ENCODE data around the gene FRMPD3. TPM values are rescaled to one million over a fixed set of nuclear protein-coding genes. Genes with fewer than 3 reads are reported as not detected.
"Not testable (repeated sequence)": the region's sequence is repeated elsewhere in the genome, so short reads cannot be mapped to it uniquely, and the experiment has no call there.

Gene FRMPD3
- total RNA-seq, 1 donor from 2014 or later: 0.64 TPM

DNA sequence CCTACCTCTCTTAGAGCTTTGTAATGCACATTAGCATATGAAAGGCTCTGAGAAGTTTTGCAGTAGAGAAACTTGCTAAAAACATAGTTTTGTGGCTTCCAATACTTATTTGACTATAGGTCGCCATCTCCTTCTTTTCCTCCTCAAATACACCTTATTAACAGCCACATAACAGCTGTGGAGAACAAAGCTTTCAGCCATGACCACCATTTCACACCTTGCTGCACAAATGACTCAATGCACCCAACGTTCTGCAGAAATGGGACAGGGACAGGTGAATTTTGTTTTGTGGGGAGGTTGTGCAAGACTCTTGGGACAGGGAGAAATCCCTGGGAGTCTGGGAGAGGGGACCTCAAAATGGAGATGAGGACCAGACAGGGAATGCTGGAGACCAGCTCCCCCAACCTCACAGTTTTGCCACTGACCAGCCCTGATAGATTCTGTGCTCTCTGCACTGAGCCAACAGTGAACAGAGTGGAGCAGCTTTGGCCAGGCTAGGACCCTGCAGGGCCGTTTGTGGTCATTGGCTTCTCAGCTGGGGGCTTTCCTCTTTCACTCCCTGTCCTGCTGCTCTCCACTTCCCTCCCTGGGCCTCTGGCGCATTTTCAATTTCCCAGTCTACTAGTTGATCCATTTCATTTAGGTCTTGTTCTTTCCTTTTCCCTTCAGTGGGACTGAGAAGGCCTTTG, 16.6 kb downstream of the FRMPD3 start:
- no peaks in the 10 kb centered on the region for H3K4me1 ChIP-seq
- no peaks in the 10 kb centered on the region for H3K36me3 ChIP-seq
- no peak overlapping the region for H3K27ac ChIP-seq
- DNase-seq (ENCODE audit: low spot score in 2 of 2): no peak
- intact Hi-C loops (cut with DNase I): no loop called here
- no peaks in the 10 kb centered on the region for H3K27me3 ChIP-seq
- no peak for TF ChIP-seq CTCF (IDR thresholded peaks at IDR 0.05)
- no peak overlapping the region for H3K4me3 ChIP-seq
- no peaks in the 10 kb centered on the region for H3K9me3 ChIP-seq

- TF ChIP-seq CTCF (IDR thresholded peaks at IDR 0.05): no peak
- Histone ChIP-seq H3K4me3 (no peak overlapping the region), H3K27me3 (no peaks in the 10 kb centered on the region), H3K36me3 (no peaks in the 10 kb centered on the region), H3K4me1 (no peaks in the 10 kb centered on the region), H3K27ac (no peak overlapping the region), H3K9me3 (no peaks in the 10 kb centered on the region)
- no peak for DNase-seq (ENCODE audit: low spot score in 2 of 2)
- intact Hi-C loops (cut with DNase I): no loop called here
Observed at GRCh38 chrX:107467271-107467670, 17.8 kb downstream of the FRMPD3 start.

- DNase-seq (ENCODE audit: low spot score in 2 of 2): no peak
- Histone ChIP-seq H3K4me3 (no peak overlapping the region), H3K27ac (no peak overlapping the region), H3K4me1 (no peaks in the 10 kb centered on the region), H3K27me3 (no peaks in the 10 kb centered on the region), H3K36me3 (no peaks in the 10 kb centered on the region), H3K9me3 (no peaks in the 10 kb centered on the region)
- TF ChIP-seq CTCF (IDR thresholded peaks at IDR 0.05): no peak
- intact Hi-C loops (cut with DNase I): no loop called here
Observed at GRCh38 chrX:107470198-107470597, 20.7 kb downstream of the FRMPD3 start.

DNA sequence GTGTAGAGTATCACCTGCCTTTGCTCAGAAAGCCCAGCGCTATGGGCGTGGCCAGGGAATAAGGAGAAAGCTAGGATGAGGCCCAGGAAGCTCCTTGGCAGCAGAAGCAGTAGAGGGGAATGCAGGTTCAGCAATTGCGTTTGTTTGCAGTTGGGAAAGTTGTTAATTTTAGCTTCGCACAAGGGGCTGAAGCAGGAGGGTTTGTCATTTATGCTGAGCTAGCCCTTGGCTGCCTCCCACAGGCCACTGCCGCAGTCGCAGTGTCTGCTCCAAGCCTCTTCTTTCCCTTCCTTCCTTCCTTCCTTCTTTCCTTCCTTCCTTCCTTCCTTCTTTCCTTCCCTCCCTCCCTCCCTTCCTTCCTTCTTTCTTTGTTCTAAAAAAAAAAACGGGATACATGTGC, 21.5 kb downstream of the FRMPD3 start:
- intact Hi-C loops (cut with DNase I): no loop called here

DNA sequence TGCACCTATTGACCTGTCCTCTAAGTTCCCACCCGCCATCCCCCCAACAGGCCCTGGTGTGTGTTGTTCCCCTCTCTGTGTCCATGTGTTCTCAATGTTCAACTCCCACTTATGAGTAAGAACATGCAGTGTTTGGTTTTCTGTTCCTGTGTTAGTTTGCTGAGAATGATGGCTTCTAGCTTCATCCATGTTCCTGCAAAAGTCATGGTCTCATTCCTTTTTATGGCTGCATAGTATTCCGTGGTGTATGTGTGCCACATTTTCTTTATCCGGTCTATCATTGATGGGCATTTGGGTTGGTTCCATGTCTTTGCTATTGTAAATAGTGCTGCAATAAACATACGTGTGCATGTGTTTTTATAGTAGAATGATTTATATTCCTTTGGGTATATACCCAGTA, 22.0 kb downstream of the FRMPD3 start:
- H3K4me3 ChIP-seq; DNase-seq (ENCODE audit: low spot score in 2 of 2); H3K4me1 ChIP-seq; H3K9me3 ChIP-seq; H3K27ac ChIP-seq; H3K27me3 ChIP-seq; intact Hi-C loops (cut with DNase I); H3K36me3 ChIP-seq: not testable (repeated sequence)

More for the DNA sequence above, 21.5 kb downstream of the FRMPD3 start:
- Histone ChIP-seq H3K36me3 (no peaks in the 10 kb centered on the region), H3K4me1 (no peaks in the 10 kb centered on the region), H3K27me3 (no peaks in the 10 kb centered on the region), H3K4me3 (no peak overlapping the region), H3K9me3 (no peaks in the 10 kb centered on the region), H3K27ac (no peak overlapping the region)
- no peak for DNase-seq (ENCODE audit: low spot score in 2 of 2)
- no peak for TF ChIP-seq CTCF (IDR thresholded peaks at IDR 0.05)

- no peaks in the 10 kb centered on the region for H3K36me3 ChIP-seq
- DNase-seq (ENCODE audit: low spot score in 2 of 2): no peak
- H3K4me3 ChIP-seq: no peak overlapping the region
- no peak overlapping the region for H3K27ac ChIP-seq
- H3K27me3 ChIP-seq: no peaks in the 10 kb centered on the region
- H3K4me1 ChIP-seq: no peaks in the 10 kb centered on the region
- H3K9me3 ChIP-seq: no peaks in the 10 kb centered on the region
- intact Hi-C loops (cut with DNase I): no loop called here
- no peak for TF ChIP-seq CTCF (IDR thresholded peaks at IDR 0.05)
Observed at GRCh38 chrX:107477406-107477805, 28.0 kb downstream of the FRMPD3 start.
